Mucosa of rectum (tissue), 2 donors: Measurements from ENCODE around the gene TMBIM1.

Source experiments
- H3K27ac ChIP-seq, 2 donors: one replicate each; pipeline ENCODE4 v1.7.0; 2013; ENCODE audit warnings: inconsistent platforms in 2 of 2, low read depth in 2 of 2, low read length in 2 of 2
- H3K27me3 ChIP-seq, 2 donors: one replicate each; pipeline ENCODE4 v1.7.0; 2013; ENCODE audit warnings: low read length in 2 of 2; ENCODE audit not compliant: control insufficient read depth in 2 of 2, insufficient read depth in 2 of 2
- H3K36me3 ChIP-seq, 2 donors: one replicate each; pipeline ENCODE4 v1.7.0; 2013; ENCODE audit warnings: low read length in 2 of 2; ENCODE audit not compliant: control insufficient read depth in 2 of 2, insufficient read depth in 2 of 2
- H3K4me1 ChIP-seq, 2 donors: one replicate each; pipeline ENCODE4 v1.7.0; 2013; ENCODE audit warnings: low read length in 2 of 2, mild to moderate bottlenecking in 1 of 2; ENCODE audit not compliant: control insufficient read depth in 2 of 2, insufficient read depth in 2 of 2
- H3K4me3 ChIP-seq, 2 donors: one replicate each; pipeline ENCODE4 v1.7.0; 2013; ENCODE audit warnings: low read length in 2 of 2
- H3K9ac ChIP-seq, 2 donors: one replicate each; pipeline ENCODE4 v1.7.0; 2013; ENCODE audit warnings: low read length in 2 of 2, low read depth in 1 of 2, mild to moderate bottlenecking in 1 of 2
- H3K9me3 ChIP-seq, 2 donors: one replicate each; pipeline ENCODE4 v1.7.0; 2013; ENCODE audit warnings: low read length in 2 of 2; ENCODE audit not compliant: control insufficient read depth in 2 of 2
- donor health status: healthy.
- donor health status: Normal muscosa, but diverticular disease.

The TMBIM1 gene

GRCh38 chr2:218306184-218306920 lies 14.0 kb upstream of the TMBIM1 start:
- Histone ChIP-seq H3K9ac (no peak overlapping the region), H3K4me3 (no peak overlapping the region), H3K36me3 (no peaks in the 10 kb centered on the region), H3K27me3 (no peaks in the 10 kb centered on the region), H3K27ac (no peak overlapping the region), H3K4me1 (peaks cover 6 to 10% of the 10 kb centered on the region in 2 donors), H3K9me3 (no peaks in the 10 kb centered on the region)

GRCh38 chr2:218305383-218305782 lies 13.1 kb upstream of the TMBIM1 start:
- Histone ChIP-seq H3K27ac (no peak overlapping the region), H3K36me3 (no peaks in the 10 kb centered on the region), H3K4me3 (no peak overlapping the region), H3K4me1 (peaks cover 1 to 3% of the 10 kb centered on the region in 2 donors), H3K9me3 (no peaks in the 10 kb centered on the region), H3K9ac (no peak overlapping the region), H3K27me3 (no peaks in the 10 kb centered on the region)

GRCh38 chr2:218301176-218301819 lies 9.0 kb upstream of the TMBIM1 start:
- peaks cover 0 to 3% of the 10 kb centered on the region in 2 donors for H3K4me1 ChIP-seq
- H3K4me3 ChIP-seq: no peak overlapping the region
- H3K9ac ChIP-seq: peak overlapping the region; percentile 3 to 52
- H3K36me3 ChIP-seq: no peaks in the 10 kb centered on the region
- H3K27me3 ChIP-seq: no peaks in the 10 kb centered on the region
- H3K27ac ChIP-seq: no peak overlapping the region
- no peaks in the 10 kb centered on the region for H3K9me3 ChIP-seq

- Histone ChIP-seq H3K9ac (no peak overlapping the region), H3K9me3 (no peaks in the 10 kb centered on the region), H3K27ac (no peak overlapping the region), H3K4me1 (peaks cover 5 to 6% of the 10 kb centered on the region in 2 donors), H3K27me3 (no peaks in the 10 kb centered on the region), H3K36me3 (no peaks in the 10 kb centered on the region), H3K4me3 (no peak overlapping the region)
Observed at GRCh38 chr2:218300141-218300540, 7.8 kb upstream of the TMBIM1 start.

GRCh38 chr2:218298314-218298875 lies 6.1 kb upstream of the TMBIM1 start:
- no peak overlapping the region for H3K9ac ChIP-seq
- peak overlapping the region in 1 of 2 donors; percentile 6 for H3K27ac ChIP-seq
- H3K36me3 ChIP-seq: no peaks in the 10 kb centered on the region
- no peaks in the 10 kb centered on the region for H3K9me3 ChIP-seq
- H3K4me1 ChIP-seq: peaks cover 19 to 22% of the 10 kb centered on the region in 2 donors
- no peaks in the 10 kb centered on the region for H3K27me3 ChIP-seq
- H3K4me3 ChIP-seq: no peak overlapping the region

GRCh38 chr2:218296847-218297246 lies 4.5 kb upstream of the TMBIM1 start:
- Histone ChIP-seq H3K4me1 (peaks cover 26 to 31% of the 10 kb centered on the region in 2 donors), H3K27ac (no peak overlapping the region), H3K36me3 (no peaks in the 10 kb centered on the region), H3K4me3 (no peak overlapping the region), H3K27me3 (no peaks in the 10 kb centered on the region), H3K9ac (no peak overlapping the region), H3K9me3 (no peaks in the 10 kb centered on the region)

- Histone ChIP-seq H3K4me1 (peaks cover 30 to 36% of the 10 kb centered on the region in 2 donors), H3K9ac (no peak overlapping the region), H3K4me3 (no peak overlapping the region), H3K36me3 (no peaks in the 10 kb centered on the region), H3K27me3 (no peaks in the 10 kb centered on the region), H3K9me3 (no peaks in the 10 kb centered on the region), H3K27ac (no peak overlapping the region)
Observed at GRCh38 chr2:218296200-218296599, 3.9 kb upstream of the TMBIM1 start.

- Histone ChIP-seq H3K36me3 (no peaks in the 10 kb centered on the region), H3K27ac (peak overlapping the region; percentile 98), H3K27me3 (no peaks in the 10 kb centered on the region), H3K4me3 (no peak overlapping the region), H3K9me3 (no peaks in the 10 kb centered on the region), H3K9ac (peak overlapping the region in 1 of 2 donors; percentile 30), H3K4me1 (peaks cover 39 to 48% of the 10 kb centered on the region in 2 donors)
Observed at GRCh38 chr2:218295029-218295428, 2.7 kb upstream of the TMBIM1 start.

- peak overlapping the region; percentile 98 for H3K27ac ChIP-seq
- no peaks in the 10 kb centered on the region for H3K36me3 ChIP-seq
- peak overlapping the region in 1 of 2 donors; percentile 33 for H3K9ac ChIP-seq
- peaks cover 44 to 53% of the 10 kb centered on the region in 2 donors for H3K4me1 ChIP-seq
- no peaks in the 10 kb centered on the region for H3K9me3 ChIP-seq
- H3K4me3 ChIP-seq: no peak overlapping the region
- H3K27me3 ChIP-seq: no peaks in the 10 kb centered on the region
Observed at GRCh38 chr2:218294430-218295022, 2.2 kb upstream of the TMBIM1 start.
